Endothelial cell of umbilical vein (primary cell): ENCODE measurements around the gene SMIM11.
"Not testable (repeated sequence)": the region's sequence is repeated elsewhere in the genome, so short reads cannot be mapped to it uniquely, and the experiment has no call there.

ENCODE experiments used
- POLR2A ChIP-seq: IDR thresholded peaks from 2 replicates; pipeline ENCODE4 v1.6.1; 2012; ENCODE audit warnings: low read depth, mild to moderate bottlenecking, control low read depth, low read length
- TF ChIP-seq, protein P1 (sequence below), 2 donors: IDR thresholded peaks; 1 replicate in 1 of 2; 2 replicates in 1 of 2; pipeline ENCODE4 v1.5.1; 2011; ENCODE audit warnings: low read length in 2 of 2, mild to moderate bottlenecking in 2 of 2, moderate library complexity in 2 of 2, control low read depth in 1 of 2, inconsistent platforms in 1 of 2, low read depth in 1 of 2; ENCODE audit not compliant: insufficient read depth in 1 of 2; ENCODE audit errors: extremely low read depth in 1 of 2

- not testable (repeated sequence) for TF ChIP-seq POLR2A
- TF ChIP-seq, protein P1, sequence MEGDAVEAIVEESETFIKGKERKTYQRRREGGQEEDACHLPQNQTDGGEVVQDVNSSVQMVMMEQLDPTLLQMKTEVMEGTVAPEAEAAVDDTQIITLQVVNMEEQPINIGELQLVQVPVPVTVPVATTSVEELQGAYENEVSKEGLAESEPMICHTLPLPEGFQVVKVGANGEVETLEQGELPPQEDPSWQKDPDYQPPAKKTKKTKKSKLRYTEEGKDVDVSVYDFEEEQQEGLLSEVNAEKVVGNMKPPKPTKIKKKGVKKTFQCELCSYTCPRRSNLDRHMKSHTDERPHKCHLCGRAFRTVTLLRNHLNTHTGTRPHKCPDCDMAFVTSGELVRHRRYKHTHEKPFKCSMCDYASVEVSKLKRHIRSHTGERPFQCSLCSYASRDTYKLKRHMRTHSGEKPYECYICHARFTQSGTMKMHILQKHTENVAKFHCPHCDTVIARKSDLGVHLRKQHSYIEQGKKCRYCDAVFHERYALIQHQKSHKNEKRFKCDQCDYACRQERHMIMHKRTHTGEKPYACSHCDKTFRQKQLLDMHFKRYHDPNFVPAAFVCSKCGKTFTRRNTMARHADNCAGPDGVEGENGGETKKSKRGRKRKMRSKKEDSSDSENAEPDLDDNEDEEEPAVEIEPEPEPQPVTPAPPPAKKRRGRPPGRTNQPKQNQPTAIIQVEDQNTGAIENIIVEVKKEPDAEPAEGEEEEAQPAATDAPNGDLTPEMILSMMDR (IDR thresholded peaks at IDR 0.05; ENCODE audit: extremely low read depth in 1 of 2, insufficient read depth in 1 of 2, low read depth in 1 of 2, low read length in 2 of 2): not testable (repeated sequence)
Measured at GRCh38 chr21:34428441-34428840, 53.1 kb downstream of the SMIM11 start.
